Activated CD4-positive, alpha-beta T cell treated with anti-CD3 and anti-CD28 coated beads for 36 hours (primary cell): ENCODE measurements around the gene C15orf39. TPM values are rescaled to one million over a fixed set of nuclear protein-coding genes. Genes with fewer than 3 reads are reported as not detected.
"Not testable (repeated sequence)": the region's sequence is repeated elsewhere in the genome, so short reads cannot be mapped to it uniquely, and the experiment has no call there.

Experiments
- ATAC-seq: fragments of 200-7000 bp; cut with Tn5 transposase; one replicate; pipeline ENCODE4 v1.10.0; 2021; ENCODE audit warnings: mild to moderate bottlenecking, moderate library complexity
- CTCF ChIA-PET: fragments of 350-600 bp; sonication (Branson Sonifier 250); formaldehyde crosslinking; loops from one replicate; lab custom pipeline; 2021; ENCODE audit warnings: antibody characterized with exemption; lab: Charles Lee
- POLR2A ChIA-PET: fragments of 350-600 bp; sonication (Branson Sonifier 250); formaldehyde crosslinking; loops from one replicate; lab custom pipeline; 2021; ENCODE audit warnings: antibody characterized with exemption, inconsistent platforms; lab: Charles Lee
- DNase-seq: peaks from one replicate; pipeline ENCODE4 v3.0.0-alpha.2; 2020
- H3K27ac Mint-ChIP-seq: one replicate; pipeline ENCODE4 v1.8.0; 2021; ENCODE audit warnings: mixed read lengths
- H3K27me3 Mint-ChIP-seq: one replicate; pipeline ENCODE4 v1.8.0; 2021; ENCODE audit warnings: mixed read lengths
- H3K36me3 Mint-ChIP-seq: one replicate; pipeline ENCODE4 v1.8.0; 2021; ENCODE audit warnings: low read depth, mixed read lengths
- H3K4me1 Mint-ChIP-seq: one replicate; pipeline ENCODE4 v1.8.0; 2021; ENCODE audit warnings: mixed read lengths
- H3K4me3 Mint-ChIP-seq: one replicate; pipeline ENCODE4 v1.8.0; 2021; ENCODE audit warnings: mild to moderate bottlenecking, moderate library complexity, mixed read lengths
- H3K9me3 Mint-ChIP-seq: one replicate; pipeline ENCODE4 v1.8.0; 2021; ENCODE audit warnings: low read depth, mixed read lengths
- intact Hi-C, 2 experiments: fragments of 100-400 bp; cut with DNase I in 1 of 2; cut with micrococcal nuclease in 1 of 2; formaldehyde crosslinking; loops; one replicate each; pipeline versions ENCODE4 v1.14.2 to v1.15.1; 2022 to 2024; cut with DNase I, micrococcal nuclease
- total RNA-seq, 2 experiments: library from RNA; stranded (reverse); gene quantifications; one replicate each; pipeline ENCODE4 v1.2.3, GENCODE V29; 2021

Gene C15orf39
- total RNA-seq, 2 experiments from 2014 or later = 18.6 to 25.1 TPM

DNA sequence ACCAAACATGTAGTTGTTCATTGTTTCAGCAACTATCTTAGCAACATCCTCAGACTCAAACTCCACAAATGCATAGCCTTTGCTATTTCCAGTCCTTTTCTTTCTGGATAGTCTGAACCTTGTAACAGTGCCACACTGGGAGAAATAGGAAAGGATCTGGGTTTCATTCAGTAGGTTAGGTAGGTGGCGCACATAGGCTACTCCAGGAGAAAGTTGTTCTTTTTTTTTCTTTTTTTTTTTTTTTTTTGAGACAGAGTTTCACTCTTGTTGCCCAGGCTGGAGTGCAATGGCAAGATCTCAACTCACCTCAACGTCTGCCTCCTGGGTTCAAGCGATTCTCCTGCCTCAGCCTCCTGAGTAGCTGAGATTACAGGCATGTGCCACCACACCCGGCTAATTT, 50.6 kb downstream of the C15orf39 start:
- H3K4me3 Mint-ChIP-seq, DNase-seq, POLR2A ChIA-PET, H3K27ac Mint-ChIP-seq, CTCF ChIA-PET, H3K4me1 Mint-ChIP-seq, H3K27me3 Mint-ChIP-seq, H3K9me3 Mint-ChIP-seq, ATAC-seq, H3K36me3 Mint-ChIP-seq, intact Hi-C loops: not testable (repeated sequence)

DNA sequence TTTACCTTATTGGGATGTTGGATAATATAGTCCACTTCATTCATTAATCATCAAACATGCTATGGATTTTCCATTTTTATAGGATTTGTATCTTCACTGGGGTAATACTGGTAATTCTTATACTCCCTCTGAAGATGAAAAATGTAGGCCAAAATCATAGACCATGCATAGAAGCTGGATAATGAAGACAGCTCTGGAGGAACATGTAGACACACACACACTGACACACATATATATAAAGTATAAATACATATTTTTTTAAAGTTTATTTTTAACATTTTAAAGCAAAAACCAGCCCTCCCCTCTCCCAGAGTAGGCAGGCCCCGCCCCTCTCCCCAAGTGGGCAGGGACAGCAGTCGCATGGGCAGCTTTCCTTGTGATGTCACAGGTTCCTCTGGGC, 56.4 kb downstream of the C15orf39 start, which contains the start of gene GOLGA6C:
TSS of gene GOLGA6C (plus strand) at position 301 of the 400 bp plus-strand sequence. CDS start 265 bp downstream, outside the sequence.
- CTCF ChIA-PET, ATAC-seq, H3K27ac Mint-ChIP-seq, H3K4me3 Mint-ChIP-seq, H3K9me3 Mint-ChIP-seq, H3K27me3 Mint-ChIP-seq, intact Hi-C loops, H3K36me3 Mint-ChIP-seq, POLR2A ChIA-PET, DNase-seq, H3K4me1 Mint-ChIP-seq: not testable (repeated sequence)

DNA sequence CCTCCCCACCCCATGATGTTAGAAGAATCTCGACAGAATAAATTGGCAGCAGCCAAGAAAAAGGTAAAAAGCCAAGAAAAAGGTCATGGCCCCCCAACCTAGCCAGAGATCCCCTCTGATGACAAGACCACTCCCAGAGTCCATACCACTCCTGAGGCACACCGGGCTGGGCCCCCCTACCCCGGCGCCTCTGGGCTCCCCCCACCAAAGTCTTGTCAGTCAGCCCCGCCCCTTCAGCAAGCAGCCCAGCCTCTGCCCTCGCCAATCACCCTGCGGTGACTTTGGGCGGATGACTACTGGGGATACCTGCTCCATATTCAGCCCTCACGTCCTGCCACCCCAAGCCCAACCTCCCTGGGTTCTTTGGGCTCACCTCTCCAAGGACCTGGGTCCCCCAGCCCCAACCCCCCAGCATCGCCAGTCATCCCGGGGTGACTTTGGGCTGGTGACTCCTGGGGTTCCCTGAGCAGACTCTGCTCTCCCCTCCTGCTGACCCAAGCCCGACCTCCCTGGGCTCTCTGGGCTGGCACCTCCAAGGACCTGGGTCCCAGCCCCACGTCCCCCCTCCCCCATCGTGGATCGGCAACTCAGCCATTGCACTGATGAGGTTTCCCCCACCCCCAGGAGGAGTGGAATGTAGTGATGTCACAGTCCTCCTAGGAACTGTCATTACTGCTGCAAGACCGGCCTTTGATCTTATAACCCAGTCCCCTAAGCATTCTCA, 57.1 kb downstream of the C15orf39 start:
- POLR2A ChIA-PET, H3K27me3 Mint-ChIP-seq, H3K4me3 Mint-ChIP-seq: not testable (repeated sequence)

DNA sequence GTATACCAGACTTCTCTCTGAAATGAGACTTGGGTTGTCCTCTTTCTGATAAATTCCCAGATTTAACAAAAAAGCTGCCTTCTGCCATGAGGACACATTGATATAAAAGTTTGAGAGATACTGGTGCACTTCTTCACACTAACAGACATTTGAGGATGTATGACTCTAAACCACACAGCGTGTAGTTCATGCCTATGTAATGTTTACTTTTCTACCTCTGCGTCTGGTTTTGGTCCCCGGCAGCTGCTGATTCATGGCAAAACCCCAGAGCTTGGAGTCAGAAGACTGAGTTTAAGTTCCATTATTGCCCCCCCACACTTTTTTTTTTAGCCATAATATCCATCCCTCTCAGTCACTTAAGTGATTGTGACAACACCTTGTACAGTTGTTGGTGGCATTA, 58.2 kb downstream of the C15orf39 start:
- DNase-seq, H3K4me3 Mint-ChIP-seq, H3K27me3 Mint-ChIP-seq, H3K36me3 Mint-ChIP-seq, ATAC-seq, POLR2A ChIA-PET, CTCF ChIA-PET, H3K4me1 Mint-ChIP-seq, H3K9me3 Mint-ChIP-seq, intact Hi-C loops, H3K27ac Mint-ChIP-seq: not testable (repeated sequence)

More for the DNA sequence above, 57.1 kb downstream of the C15orf39 start:
- CTCF ChIA-PET, ATAC-seq, DNase-seq, H3K4me1 Mint-ChIP-seq, intact Hi-C loops, H3K27ac Mint-ChIP-seq, H3K36me3 Mint-ChIP-seq, H3K9me3 Mint-ChIP-seq: not testable (repeated sequence)

Other genes with a start within 250 kb of the C15orf39 start
- 1 to 10 TPM; 5.4 to 6.2 TPM for gene RPP25, start 245.1 kb upstream of the C15orf39 start, total RNA-seq
- gene SCAMP5, start 206.3 kb upstream of the C15orf39 start, total RNA-seq = 1 to 10 TPM; 3.9 to 4.5 TPM
- gene PPCDC, start 178.3 kb upstream of the C15orf39 start, total RNA-seq = 10 to 100 TPM; 23.3 to 24.0 TPM
- gene GOLGA6C, start 56.5 kb downstream of the C15orf39 start, total RNA-seq = not detected
- gene GOLGA6D, start 81.0 kb downstream of the C15orf39 start, total RNA-seq = not detected
- gene COMMD4, start 134.2 kb downstream of the C15orf39 start, total RNA-seq = 10 to 100 TPM; 47.1 to 67.8 TPM
- gene NEIL1, start 145.2 kb downstream of the C15orf39 start, total RNA-seq = 1 to 10 TPM; 6.5 to 6.9 TPM
- gene MAN2C1, start 166.7 kb downstream of the C15orf39 start, total RNA-seq = 100 to 1,000 TPM; 119 to 181 TPM
- gene SIN3A, start 249.8 kb downstream of the C15orf39 start, total RNA-seq = 10 to 100 TPM; 87.4 to 92.0 TPM